MCF 10A (cell line): ENCODE data around the gene FAAP20. TPM values are rescaled to one million over a fixed set of nuclear protein-coding genes. Genes with fewer than 3 reads are reported as not detected.

Source experiments
- BruUV-seq: library from RNA; stranded (reverse); fragments of 400-500 nt; replicated peaks from 2 replicates; lab custom pipeline; 2021; lab: Mats Ljungman, UMichigan
- CTCF ChIA-PET: fragments of 300-600 bp; sonication (Branson Sonifier 250); formaldehyde crosslinking; extraction: SDS; loops from one replicate; lab custom pipeline; 2021; ENCODE audit warnings: antibody characterized with exemption, inconsistent platforms; lab: Yijun Ruan, JAX
- POLR2A ChIA-PET: fragments of 300-600, 350-650 bp; sonication (Branson Sonifier 250); formaldehyde crosslinking; extraction: SDS; loops from one replicate; lab custom pipeline; 2020; ENCODE audit warnings: antibody characterized with exemption, inconsistent platforms; lab: Yijun Ruan, JAX
- DNase-seq: peaks from one replicate; pipeline ENCODE4 v3.0.0-alpha.2; 2018; ENCODE audit not compliant: unreplicated experiment
- H3K27ac Mint-ChIP-seq: one replicate; pipeline ENCODE4 v1.8.0; 2022; ENCODE audit warnings: mild to moderate bottlenecking, low read depth, mixed read lengths; ENCODE audit not compliant: unreplicated experiment
- H3K27me3 Mint-ChIP-seq: one replicate; pipeline ENCODE4 v1.8.0; 2022; ENCODE audit warnings: mixed read lengths; ENCODE audit not compliant: insufficient read depth, unreplicated experiment
- H3K36me3 Mint-ChIP-seq: one replicate; pipeline ENCODE4 v1.8.0; 2022; ENCODE audit warnings: mild to moderate bottlenecking, moderate library complexity, mixed read lengths; ENCODE audit not compliant: insufficient read depth, unreplicated experiment
- H3K4me1 Mint-ChIP-seq: one replicate; pipeline ENCODE4 v1.8.0; 2022; ENCODE audit warnings: mixed read lengths; ENCODE audit not compliant: insufficient read depth, unreplicated experiment
- H3K4me3 Mint-ChIP-seq: one replicate; pipeline ENCODE4 v1.8.0; 2022; ENCODE audit warnings: mild to moderate bottlenecking, moderate library complexity, mixed read lengths; ENCODE audit not compliant: unreplicated experiment
- H3K9me3 Mint-ChIP-seq: one replicate; pipeline ENCODE4 v1.8.0; 2022; ENCODE audit warnings: mixed read lengths; ENCODE audit not compliant: unreplicated experiment
- intact Hi-C: fragments of 100-400 bp; cut with micrococcal nuclease; formaldehyde crosslinking; loops from 2 replicates; pipeline ENCODE4 v1.14.1; 2022
- total RNA-seq: library from RNA; stranded (reverse); gene quantifications from 2 replicates; pipeline ENCODE4 v1.2.3, GENCODE V29; 2022
- TF ChIP-seq, protein P1 (sequence below): fragments of 200-600 bp; IDR thresholded peaks from one replicate; pipeline ENCODE4 v1.8.0; 2022; ENCODE audit warnings: antibody characterized with exemption, mild to moderate bottlenecking; ENCODE audit not compliant: unreplicated experiment

Gene FAAP20
- total RNA-seq, 1 experiment from 2014 or later: 75.9 TPM

DNA sequence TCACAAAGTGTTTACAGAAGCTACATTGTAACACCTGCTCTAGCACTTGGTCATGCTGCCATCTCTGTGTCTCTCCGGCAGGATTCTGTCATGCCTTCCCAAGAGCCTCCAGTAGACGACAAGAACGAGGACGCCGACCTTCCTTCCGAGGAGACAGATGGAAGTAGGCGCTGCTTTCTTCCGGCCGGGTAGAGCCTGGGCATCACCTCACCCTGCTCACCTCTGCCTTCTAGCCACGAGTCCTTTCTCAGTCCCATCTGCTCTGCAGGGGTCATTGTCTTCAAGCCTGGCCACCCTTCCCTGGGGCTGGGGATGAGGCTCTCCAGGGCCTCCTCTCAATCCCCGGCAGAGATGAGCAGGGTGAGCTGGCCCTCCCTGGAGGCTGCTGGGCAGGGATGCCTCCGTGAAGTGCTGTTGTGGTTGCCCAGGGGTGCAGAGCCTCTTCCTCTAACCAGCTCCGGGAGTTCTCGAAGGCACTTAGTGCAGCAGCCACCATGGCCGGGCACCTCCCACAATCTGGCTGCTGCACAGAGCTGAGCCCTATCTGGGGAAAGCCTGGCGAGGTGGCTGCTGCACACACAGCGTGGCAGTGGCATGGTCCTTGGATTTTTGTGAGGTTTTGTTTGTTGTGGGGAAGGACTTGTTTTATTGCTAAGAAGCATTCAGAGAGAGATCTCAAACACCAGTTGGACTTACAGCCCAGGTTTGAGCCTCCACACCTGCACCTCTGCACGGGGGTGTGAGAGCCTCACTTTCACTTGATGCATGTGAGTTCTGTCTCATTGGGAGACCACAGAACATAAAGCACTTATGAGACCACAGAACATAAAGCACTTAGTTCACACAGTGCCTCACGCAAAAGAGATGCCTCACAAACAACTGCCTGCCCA is 48.4 kb downstream of the FAAP20 start:
- no peak overlapping the region for H3K27ac Mint-ChIP-seq
- POLR2A ChIA-PET: no interaction called here
- BruUV-seq: no TSS peak
- H3K4me1 Mint-ChIP-seq: no peaks in the 10 kb centered on the region
- peaks cover 6% of the 10 kb centered on the region for H3K36me3 Mint-ChIP-seq
- CTCF ChIA-PET: interaction anchor here (0.5 to 0.8 kb wide), 2 partner anchors 12 to 13 kb away, joined by 3 to 6 read pairs; no protein-coding TSS in a partner anchor
- no peaks in the 10 kb centered on the region for H3K9me3 Mint-ChIP-seq
- H3K4me3 Mint-ChIP-seq: no peak overlapping the region
- intact Hi-C loops: no loop called here
- no peak for DNase-seq
- no peaks in the 10 kb centered on the region for H3K27me3 Mint-ChIP-seq
- TF ChIP-seq, protein P1, sequence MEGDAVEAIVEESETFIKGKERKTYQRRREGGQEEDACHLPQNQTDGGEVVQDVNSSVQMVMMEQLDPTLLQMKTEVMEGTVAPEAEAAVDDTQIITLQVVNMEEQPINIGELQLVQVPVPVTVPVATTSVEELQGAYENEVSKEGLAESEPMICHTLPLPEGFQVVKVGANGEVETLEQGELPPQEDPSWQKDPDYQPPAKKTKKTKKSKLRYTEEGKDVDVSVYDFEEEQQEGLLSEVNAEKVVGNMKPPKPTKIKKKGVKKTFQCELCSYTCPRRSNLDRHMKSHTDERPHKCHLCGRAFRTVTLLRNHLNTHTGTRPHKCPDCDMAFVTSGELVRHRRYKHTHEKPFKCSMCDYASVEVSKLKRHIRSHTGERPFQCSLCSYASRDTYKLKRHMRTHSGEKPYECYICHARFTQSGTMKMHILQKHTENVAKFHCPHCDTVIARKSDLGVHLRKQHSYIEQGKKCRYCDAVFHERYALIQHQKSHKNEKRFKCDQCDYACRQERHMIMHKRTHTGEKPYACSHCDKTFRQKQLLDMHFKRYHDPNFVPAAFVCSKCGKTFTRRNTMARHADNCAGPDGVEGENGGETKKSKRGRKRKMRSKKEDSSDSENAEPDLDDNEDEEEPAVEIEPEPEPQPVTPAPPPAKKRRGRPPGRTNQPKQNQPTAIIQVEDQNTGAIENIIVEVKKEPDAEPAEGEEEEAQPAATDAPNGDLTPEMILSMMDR: no peak

DNA sequence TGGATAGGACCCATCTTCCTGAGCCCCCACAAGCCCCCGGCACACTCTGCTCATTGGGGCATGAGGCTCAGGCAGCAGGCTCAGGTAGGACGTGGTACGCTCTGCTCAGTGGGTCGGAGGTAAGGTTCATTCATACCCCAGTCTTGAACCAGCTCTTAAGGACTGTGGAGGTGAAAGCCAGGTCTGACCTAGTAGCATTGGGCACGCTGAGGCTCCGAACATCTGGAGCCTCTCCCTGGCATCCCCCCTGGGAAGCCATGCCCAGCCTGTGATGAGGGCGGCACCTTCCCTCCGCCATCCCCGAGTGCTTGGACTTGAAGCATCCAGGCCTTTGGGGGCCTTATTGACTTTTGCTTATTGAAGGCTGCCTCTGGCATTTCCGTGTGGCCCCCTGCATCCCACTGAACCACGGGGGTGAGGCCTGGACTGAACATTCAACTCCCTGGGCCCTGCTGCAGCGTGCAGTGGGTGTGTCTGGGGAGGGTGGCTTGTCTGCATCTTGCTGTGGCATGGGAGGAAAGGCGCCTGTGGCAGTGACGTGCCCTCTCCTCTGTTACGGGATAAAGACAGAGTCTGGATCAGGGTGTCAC is 50.0 kb downstream of the FAAP20 start:
- no TSS peak for BruUV-seq
- Mint-ChIP-seq H3K4me3 (no peak overlapping the region), H3K9me3 (no peaks in the 10 kb centered on the region), H3K27ac (no peak overlapping the region), H3K4me1 (no peaks in the 10 kb centered on the region), H3K27me3 (no peaks in the 10 kb centered on the region), H3K36me3 (peaks cover 6% of the 10 kb centered on the region)
- intact Hi-C loops: no loop called here
- DNase-seq: no peak
- ChIA-PET CTCF (interaction anchor here (0.5 kb wide), 1 partner anchor 201 kb away, joined by 3 read pairs; no protein-coding TSS in a partner anchor), POLR2A (no interaction called here)
- TF ChIP-seq, protein P1: no peak

DNA sequence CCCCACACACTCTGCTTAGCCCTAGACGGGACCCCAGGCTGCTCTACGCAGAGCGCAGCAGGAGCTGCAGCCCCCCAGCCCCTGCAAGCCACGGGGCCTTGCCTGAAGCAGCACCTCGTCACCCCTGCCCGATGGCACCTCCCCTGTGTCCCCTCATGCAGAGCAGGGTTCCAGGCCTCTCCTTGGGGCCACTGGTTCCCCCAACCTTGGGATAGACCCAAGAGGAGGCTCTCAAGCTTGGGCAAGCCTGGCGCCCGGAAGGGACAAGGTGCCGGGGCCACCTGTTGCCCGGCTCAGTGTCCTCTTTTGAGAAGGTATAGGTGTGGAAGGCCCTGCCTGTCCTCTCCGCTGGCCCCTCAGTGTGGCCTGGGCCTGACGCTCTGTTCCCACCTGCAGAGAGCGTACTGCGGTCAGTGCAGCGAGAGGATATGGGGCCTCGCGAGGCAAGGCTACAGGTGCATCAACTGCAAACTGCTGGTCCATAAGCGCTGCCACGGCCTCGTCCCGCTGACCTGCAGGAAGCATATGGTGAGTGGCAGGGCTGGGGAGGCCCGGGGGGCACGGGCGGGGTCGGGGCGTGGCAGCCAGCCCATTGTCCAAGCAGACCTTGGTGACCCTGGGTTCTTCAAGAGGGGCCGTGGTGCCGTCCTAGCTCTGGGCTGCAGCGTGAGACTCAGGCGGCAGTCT is 50.6 kb downstream of the FAAP20 start:
- peaks cover 1% of the 10 kb centered on the region for H3K36me3 Mint-ChIP-seq
- no TSS peak for BruUV-seq
- no peaks in the 10 kb centered on the region for H3K27me3 Mint-ChIP-seq
- no peak overlapping the region for H3K27ac Mint-ChIP-seq
- H3K9me3 Mint-ChIP-seq: no peaks in the 10 kb centered on the region
- no peak for DNase-seq
- no peak overlapping the region for H3K4me3 Mint-ChIP-seq
- POLR2A ChIA-PET: no interaction called here
- TF ChIP-seq, protein P1: no peak
- H3K4me1 Mint-ChIP-seq: no peaks in the 10 kb centered on the region
- intact Hi-C loops: no loop called here
- CTCF ChIA-PET: interaction anchor here (0.5 kb wide), 2 partner anchors 201 to 1101 kb away, joined by 3 read pairs; no protein-coding TSS in a partner anchor
